Heart left ventricle (tissue), 16 donors: Measurements from ENCODE around the gene ORC4. TPM values are rescaled to one million over a fixed set of nuclear protein-coding genes. Genes with fewer than 3 reads are reported as not detected.

ENCODE experiments used
- ATAC-seq, 4 donors: fragments of 200-7000 bp; cut with Tn5 transposase; one replicate each; pipeline ENCODE4 v1.9.1; 2020 to 2022; ENCODE audit warnings: moderate library complexity in 4 of 4, mild to moderate bottlenecking in 3 of 4, moderate number of reproducible peaks in 1 of 4
- DNase-seq, 5 donors: peaks; one replicate each; pipeline ENCODE4 v3.0.0-alpha.2; 2020
- H3K27ac ChIP-seq, 12 donors: fragments of 200-600 bp; sonication (generic) in 4 of 12; one replicate each; pipeline versions ENCODE4 v1.5.0 to v1.8.0; 2016 to 2022; ENCODE audit warnings: mild to moderate bottlenecking in 2 of 12
- H3K27me3 ChIP-seq, 9 donors: fragments of 200-600 bp; sonication (generic) in 2 of 9; one replicate each; pipeline versions ENCODE4 v1.5.1 to v1.8.0; 2016 to 2022; ENCODE audit warnings: mild to moderate bottlenecking in 3 of 9
- H3K36me3 ChIP-seq, 9 donors: fragments of 200-600 bp; sonication (generic) in 2 of 9; one replicate each; pipeline versions ENCODE4 v1.5.0 to v1.8.0; 2018 to 2022; ENCODE audit warnings: mild to moderate bottlenecking in 2 of 9
- H3K4me1 ChIP-seq, 12 donors: fragments of 200-600 bp; sonication (generic) in 4 of 12; one replicate each; pipeline versions ENCODE4 v1.5.0 to v1.8.0; 2016 to 2022; ENCODE audit warnings: mild to moderate bottlenecking in 3 of 12
- H3K4me3 ChIP-seq, 12 donors: fragments of 200-600 bp; sonication (generic) in 4 of 12; one replicate each; pipeline versions ENCODE4 v1.5.0 to v1.8.0; 2017 to 2022; ENCODE audit warnings: mild to moderate bottlenecking in 9 of 12, moderate library complexity in 4 of 12
- H3K9me3 ChIP-seq, 12 donors: fragments of 200-600 bp; sonication (generic) in 4 of 12; one replicate each; pipeline versions ENCODE4 v1.5.0 to v1.8.0; 2016 to 2022; ENCODE audit warnings: mild to moderate bottlenecking in 1 of 12
- CTCF ChIP-seq, 12 donors: fragments of 200-600 bp; sonication (generic) in 4 of 12; IDR thresholded peaks; one replicate each; pipeline versions ENCODE4 v1.5.0 to v1.8.0; 2018 to 2022; ENCODE audit warnings: antibody characterized with exemption in 12 of 12, mild to moderate bottlenecking in 5 of 12
- POLR2A ChIP-seq, 2 donors: fragments of 450-650 bp; IDR thresholded peaks; one replicate each; pipeline ENCODE4 v1.6.1; 2017; ENCODE audit warnings: antibody characterized with exemption in 2 of 2, mild to moderate bottlenecking in 2 of 2, moderate library complexity in 2 of 2
- WGBS, 4 donors: extraction: QIAGEN DNeasy Blood & Tissue Kit in 2 of 4; methylation state at CpG; one replicate each; pipeline versions ENCODE4 v1.1.5 to v1.1.7; 2013 to 2018; 5-methylcytosine and 5-hydroxymethylcytosine counted together
- intact Hi-C, 10 donors: fragments of 100-400 bp; cut with DNase I; formaldehyde crosslinking; loops; one replicate each; pipeline versions ENCODE4 v1.11.1 to v1.14.2; 2022
- polyA plus RNA-seq, 2 donors: library from polyadenylated mRNA; stranded (reverse); fragments of 200-250 nt; gene quantifications; one replicate each; pipeline ENCODE4 v1.2.3, GENCODE V29; 2013
- total RNA-seq, 9 donors: library from RNA; depleted of rRNA in 2 of 9; stranded (reverse); fragments of >200 nt in 2 of 9; fragmentation: NEBNext Ultra II Directional in 3 of 9; extraction: Animal tissue kit (Norgen Biotek cat#: 25700) in 3 of 9; gene quantifications; one replicate each; pipeline versions ENCODE4 v1.1.0 to v1.2.4, GENCODE V29; 2016 to 2023
- donor health status: ischemic (EF 13 %, LVEDD 7.1; RV severe dilation, severe dysfunction).
- donor health status: healthy with polysubstance abuse.
- donor health status: DM: no; HTN: yes; CAD: no.
- donor health status: DM: no; HTN: no; CAD: no.
- donor health status: ischemic (EF 25% LVEDD 6.9; RV normal size, moderate dysfunction).
- donor health status: ischemic (EF 25% LVEDD 5.7; RV mildly dilated, moderate dysfunction).
- donor health status: healthy.
- donor health status: DM: yes; HTN: yes; CAD: no.
- donor health status: ischemic (EF 35%, LVEDD 5.7; RV mildly dilated, moderate dysfunction).
- donor health status: nonischemic (EF 11% LVEDD 7.7; RV severe dilation, severe dysfunction).
- donor health status: DM: yes; HTN: yes; CAD: no.
- donor health status: PGD.
- donor health status: ischemic (EF 29% LVEDD 5.4; RV normal size, mild dysfunction).
- donor health status: nonischemic (EF 23%, LVEDD 6.1; RV moderate dilation, normal function).

Gene ORC4
- total and polyA plus RNA-seq, 11 donors = 7.5 to 64.7 (median 38.9) TPM

GRCh38 chr2:147910990-147911473, 109.5 kb downstream of the ORC4 start:
- no peak overlapping the region for H3K4me3 ChIP-seq
- peaks cover 0 to 16% (median 1%) of the 10 kb centered on the region in 9 donors for H3K36me3 ChIP-seq
- no peaks in the 10 kb centered on the region for H3K27me3 ChIP-seq
- intact Hi-C loops = loop anchor here (1.0 to 10.0 kb wide), 14 partner anchors 64 to 1179 kb away; partner anchors contain the start of gene ACVR2A (in 1 of the 10)
- no peak overlapping the region for H3K27ac ChIP-seq
- peak in 1 of 4 donors; percentile 42 for ATAC-seq
- DNase-seq = peak in 1 of 5 donors; percentile 16
- peaks cover 0 to 22% (median 5%) of the 10 kb centered on the region in 12 donors for H3K4me1 ChIP-seq
- WGBS, 4 donors = 0 to 1% (median 0%) methylated on average over 2 of the region's 2 CpGs
- TF ChIP-seq CTCF (IDR thresholded peaks at IDR 0.05) = peak; percentile 71 to 92 (median 85)
- no peak for TF ChIP-seq POLR2A (IDR thresholded peaks at IDR 0.05)
- H3K9me3 ChIP-seq = no peaks in the 10 kb centered on the region

- Histone ChIP-seq H3K4me1 (peaks cover 0 to 19% (median 5%) of the 10 kb centered on the region in 12 donors), H3K4me3 (no peak overlapping the region), H3K9me3 (no peaks in the 10 kb centered on the region), H3K27me3 (no peaks in the 10 kb centered on the region), H3K36me3 (peaks cover 0 to 12% (median 0%) of the 10 kb centered on the region in 9 donors), H3K27ac (no peak overlapping the region)
- ATAC-seq = no peak
- WGBS, 4 donors = 96 to 99% (median 98%) methylated on average over 2 of the region's 2 CpGs
- TF ChIP-seq CTCF (IDR thresholded peaks at IDR 0.05) (no peak), POLR2A (IDR thresholded peaks at IDR 0.05) (no peak)
- intact Hi-C loops = loop anchor here in 2 of 10 donors (2.0 to 10.0 kb wide), 4 partner anchors 64 to 864 kb away; partner anchors contain the start of gene ACVR2A (in 1 of the 2)
- no peak for DNase-seq
Observed at GRCh38 chr2:147909178-147909577, 111.4 kb downstream of the ORC4 start.

- Histone ChIP-seq H3K4me3 (no peak overlapping the region), H3K27me3 (no peaks in the 10 kb centered on the region), H3K9me3 (no peaks in the 10 kb centered on the region), H3K27ac (no peak overlapping the region), H3K4me1 (no peaks in the 10 kb centered on the region), H3K36me3 (peaks cover 0 to 33% (median 10%) of the 10 kb centered on the region in 9 donors)
- intact Hi-C loops = loop anchor here in 1 of 10 donors (10.0 kb wide), 2 partner anchors 59 to 859 kb away; partner anchors contain the start of gene ACVR2A
- WGBS, 4 donors = 95 to 97% (median 95%) methylated on average over 4 of the region's 4 CpGs
- ATAC-seq (no peak), DNase-seq (no peak)
- no peak for TF ChIP-seq CTCF (IDR thresholded peaks at IDR 0.05)
- no peak for TF ChIP-seq POLR2A (IDR thresholded peaks at IDR 0.05)
Observed at GRCh38 chr2:147904051-147904450, 116.5 kb downstream of the ORC4 start.

GRCh38 chr2:147888680-147889079, 131.9 kb downstream of the ORC4 start:
- no peaks in the 10 kb centered on the region for H3K9me3 ChIP-seq
- no peaks in the 10 kb centered on the region for H3K27me3 ChIP-seq
- TF ChIP-seq POLR2A (IDR thresholded peaks at IDR 0.05) = no peak
- no peak for TF ChIP-seq CTCF (IDR thresholded peaks at IDR 0.05)
- no peak for ATAC-seq
- no peak overlapping the region for H3K4me3 ChIP-seq
- H3K4me1 ChIP-seq = peaks cover 0 to 24% (median 11%) of the 10 kb centered on the region in 12 donors
- H3K36me3 ChIP-seq = no peaks in the 10 kb centered on the region
- no peak for DNase-seq
- intact Hi-C loops = loop anchor here in 1 of 10 donors (5.0 kb wide), 1 partner anchor 41 kb away; the partner anchor contains the start of gene ACVR2A
- no peak overlapping the region for H3K27ac ChIP-seq
- 56 to 68% (median 58%) methylated on average over 3 of the region's 3 CpGs for WGBS, 4 donors
